Lower leg skin (tissue), 3 donors: ENCODE measurements around the gene WSCD2.

Source experiments
- POLR2A ChIP-seq, 2 donors: fragments of 450-650 bp; IDR thresholded peaks; one replicate each; pipeline ENCODE4 v1.6.1; 2016 to 2017; ENCODE audit warnings: antibody characterized with exemption in 2 of 2, mild to moderate bottlenecking in 1 of 2, moderate library complexity in 1 of 2
- TF ChIP-seq, protein P1 (sequence below), 3 donors: fragments of 450-650 bp; IDR thresholded peaks; one replicate each; pipeline ENCODE4 v1.5.1; 2016; ENCODE audit warnings: antibody characterized with exemption in 3 of 3, mild to moderate bottlenecking in 3 of 3, moderate library complexity in 2 of 3

DNA sequence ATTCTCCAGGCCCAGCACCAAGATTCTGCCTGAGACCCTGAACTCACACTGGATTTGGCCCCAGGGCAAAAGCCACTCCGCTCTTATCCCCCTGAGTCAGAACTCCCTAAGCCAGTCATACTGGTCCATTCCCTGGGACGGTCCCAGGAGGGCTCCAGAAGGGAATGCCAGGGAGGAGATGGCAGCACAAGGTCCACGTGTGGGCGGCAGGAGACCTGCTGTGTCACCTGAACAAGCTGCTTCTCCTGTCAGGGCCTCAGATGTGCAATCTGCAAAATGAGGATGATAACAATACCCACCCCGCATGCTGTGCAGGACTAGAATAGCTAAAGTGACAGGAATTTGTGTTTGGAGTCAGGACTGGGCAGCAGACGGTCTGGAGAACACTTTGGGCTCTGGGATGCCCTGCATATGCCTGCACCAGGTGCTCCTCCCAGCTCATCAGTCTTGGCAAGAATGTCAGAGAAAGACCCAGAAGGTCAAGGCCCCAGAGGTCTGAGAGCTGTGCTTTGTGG, 169.7 kb downstream of the WSCD2 start:
- TF ChIP-seq, protein P1, sequence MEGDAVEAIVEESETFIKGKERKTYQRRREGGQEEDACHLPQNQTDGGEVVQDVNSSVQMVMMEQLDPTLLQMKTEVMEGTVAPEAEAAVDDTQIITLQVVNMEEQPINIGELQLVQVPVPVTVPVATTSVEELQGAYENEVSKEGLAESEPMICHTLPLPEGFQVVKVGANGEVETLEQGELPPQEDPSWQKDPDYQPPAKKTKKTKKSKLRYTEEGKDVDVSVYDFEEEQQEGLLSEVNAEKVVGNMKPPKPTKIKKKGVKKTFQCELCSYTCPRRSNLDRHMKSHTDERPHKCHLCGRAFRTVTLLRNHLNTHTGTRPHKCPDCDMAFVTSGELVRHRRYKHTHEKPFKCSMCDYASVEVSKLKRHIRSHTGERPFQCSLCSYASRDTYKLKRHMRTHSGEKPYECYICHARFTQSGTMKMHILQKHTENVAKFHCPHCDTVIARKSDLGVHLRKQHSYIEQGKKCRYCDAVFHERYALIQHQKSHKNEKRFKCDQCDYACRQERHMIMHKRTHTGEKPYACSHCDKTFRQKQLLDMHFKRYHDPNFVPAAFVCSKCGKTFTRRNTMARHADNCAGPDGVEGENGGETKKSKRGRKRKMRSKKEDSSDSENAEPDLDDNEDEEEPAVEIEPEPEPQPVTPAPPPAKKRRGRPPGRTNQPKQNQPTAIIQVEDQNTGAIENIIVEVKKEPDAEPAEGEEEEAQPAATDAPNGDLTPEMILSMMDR (IDR thresholded peaks at IDR 0.05) = no peak
- no peak for TF ChIP-seq POLR2A (IDR thresholded peaks at IDR 0.05)
